ENCODE results near the gene NME4. TPM values are rescaled to one million over a fixed set of nuclear protein-coding genes. Genes with fewer than 3 reads are reported as not detected.
A peak's percentile ranks its signal among the peaks of the same experiment; 100 is the strongest.
"Not testable (repeated sequence)": the region's sequence is repeated elsewhere in the genome, so short reads cannot be mapped to it uniquely, and the experiment has no call there.

NME4 gene
- total RNA-seq, 1 donor from 2014 or later: 154 TPM

DNA sequence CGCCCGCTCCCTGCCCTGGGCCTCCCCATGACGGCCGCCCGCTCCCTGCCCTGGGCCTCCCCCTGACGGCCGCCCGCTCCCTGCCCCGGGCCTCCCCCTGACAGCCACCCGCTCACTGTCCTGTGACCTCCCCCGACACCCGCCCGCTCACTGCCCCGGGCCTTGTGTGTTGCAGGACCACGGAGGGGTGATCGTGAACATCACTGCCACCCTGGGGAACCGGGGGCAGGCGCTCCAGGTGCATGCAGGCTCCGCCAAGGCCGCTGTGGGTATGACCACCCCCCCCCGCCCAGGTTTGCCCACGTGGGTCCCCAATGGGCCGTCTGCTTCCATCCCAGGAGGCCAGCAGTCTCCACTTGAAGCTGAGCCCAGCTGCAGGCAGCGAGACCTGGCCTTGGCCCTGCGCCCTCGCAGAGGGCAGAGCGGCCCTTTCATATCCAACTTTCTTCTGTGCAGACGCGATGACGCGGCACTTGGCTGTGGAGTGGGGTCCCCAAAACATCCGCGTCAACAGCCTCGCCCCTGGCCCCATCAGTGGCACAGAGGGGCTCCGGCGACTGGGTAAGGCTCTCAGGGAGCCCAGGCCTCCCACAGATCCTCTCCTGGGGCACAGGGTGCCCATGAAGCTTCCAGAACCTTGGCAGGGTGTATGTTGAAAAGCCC lies 13.6 kb downstream of the NME4 start:
- Mint-ChIP-seq H3K9me3 (ENCODE audit: low read depth) (no peaks in the 10 kb centered on the region), H3K27me3 (no peaks in the 10 kb centered on the region), H3K27ac (no peak overlapping the region), H3K36me3 (ENCODE audit: insufficient read depth) (peaks cover 1% of the 10 kb centered on the region), H3K4me3 (ENCODE audit: low read depth) (no peak overlapping the region), H3K4me1 (ENCODE audit: low read depth) (no peaks in the 10 kb centered on the region)
- no peak for DNase-seq (ENCODE audit: low spot score, unreplicated experiment)
- TF ChIP-seq, protein P1, sequence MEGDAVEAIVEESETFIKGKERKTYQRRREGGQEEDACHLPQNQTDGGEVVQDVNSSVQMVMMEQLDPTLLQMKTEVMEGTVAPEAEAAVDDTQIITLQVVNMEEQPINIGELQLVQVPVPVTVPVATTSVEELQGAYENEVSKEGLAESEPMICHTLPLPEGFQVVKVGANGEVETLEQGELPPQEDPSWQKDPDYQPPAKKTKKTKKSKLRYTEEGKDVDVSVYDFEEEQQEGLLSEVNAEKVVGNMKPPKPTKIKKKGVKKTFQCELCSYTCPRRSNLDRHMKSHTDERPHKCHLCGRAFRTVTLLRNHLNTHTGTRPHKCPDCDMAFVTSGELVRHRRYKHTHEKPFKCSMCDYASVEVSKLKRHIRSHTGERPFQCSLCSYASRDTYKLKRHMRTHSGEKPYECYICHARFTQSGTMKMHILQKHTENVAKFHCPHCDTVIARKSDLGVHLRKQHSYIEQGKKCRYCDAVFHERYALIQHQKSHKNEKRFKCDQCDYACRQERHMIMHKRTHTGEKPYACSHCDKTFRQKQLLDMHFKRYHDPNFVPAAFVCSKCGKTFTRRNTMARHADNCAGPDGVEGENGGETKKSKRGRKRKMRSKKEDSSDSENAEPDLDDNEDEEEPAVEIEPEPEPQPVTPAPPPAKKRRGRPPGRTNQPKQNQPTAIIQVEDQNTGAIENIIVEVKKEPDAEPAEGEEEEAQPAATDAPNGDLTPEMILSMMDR (IDR thresholded peaks at IDR 0.05; ENCODE audit: unreplicated experiment): no peak

DNA sequence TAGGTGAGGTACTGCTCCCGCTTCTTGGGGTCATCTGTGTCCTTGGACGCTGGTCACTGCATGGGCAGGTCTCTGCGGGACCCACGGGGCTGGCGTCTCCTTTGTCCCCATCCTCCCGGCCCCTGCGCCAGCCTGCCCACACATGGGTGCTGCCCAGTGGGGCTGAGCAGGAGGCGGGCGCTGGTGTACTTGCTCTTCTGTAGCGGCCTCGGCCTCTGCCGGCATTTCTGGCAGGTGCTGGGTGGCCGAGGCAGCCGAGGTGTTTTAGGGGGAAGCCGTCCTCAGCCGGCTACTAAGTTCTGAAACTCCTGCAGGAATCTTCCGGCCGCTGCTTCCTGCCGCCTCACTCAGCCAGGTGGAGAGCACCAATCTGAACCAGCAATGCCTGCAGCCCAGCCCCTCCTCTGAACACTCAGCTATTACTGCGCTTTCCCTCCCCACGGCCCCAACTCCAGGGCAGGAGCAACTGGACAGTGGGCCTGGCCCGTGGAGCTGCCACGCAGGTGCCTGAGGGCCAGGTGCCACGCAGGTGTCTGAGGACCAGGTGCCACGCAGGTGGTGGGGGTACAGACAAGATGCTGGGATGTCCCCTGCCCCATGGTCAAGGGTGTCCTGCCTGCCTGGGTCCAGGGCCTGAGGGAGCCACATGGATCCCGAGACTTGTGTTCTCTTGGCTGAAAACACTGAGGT lies 14.7 kb downstream of the NME4 start:
- Mint-ChIP-seq H3K9me3 (ENCODE audit: low read depth) (no peaks in the 10 kb centered on the region), H3K27ac (no peak overlapping the region), H3K36me3 (ENCODE audit: insufficient read depth) (peaks cover 1% of the 10 kb centered on the region), H3K4me1 (ENCODE audit: low read depth) (no peaks in the 10 kb centered on the region), H3K4me3 (ENCODE audit: low read depth) (no peak overlapping the region), H3K27me3 (no peaks in the 10 kb centered on the region)
- no peak for DNase-seq (ENCODE audit: low spot score, unreplicated experiment)
- TF ChIP-seq, protein P1 (IDR thresholded peaks at IDR 0.05; ENCODE audit: unreplicated experiment): no peak

DNA sequence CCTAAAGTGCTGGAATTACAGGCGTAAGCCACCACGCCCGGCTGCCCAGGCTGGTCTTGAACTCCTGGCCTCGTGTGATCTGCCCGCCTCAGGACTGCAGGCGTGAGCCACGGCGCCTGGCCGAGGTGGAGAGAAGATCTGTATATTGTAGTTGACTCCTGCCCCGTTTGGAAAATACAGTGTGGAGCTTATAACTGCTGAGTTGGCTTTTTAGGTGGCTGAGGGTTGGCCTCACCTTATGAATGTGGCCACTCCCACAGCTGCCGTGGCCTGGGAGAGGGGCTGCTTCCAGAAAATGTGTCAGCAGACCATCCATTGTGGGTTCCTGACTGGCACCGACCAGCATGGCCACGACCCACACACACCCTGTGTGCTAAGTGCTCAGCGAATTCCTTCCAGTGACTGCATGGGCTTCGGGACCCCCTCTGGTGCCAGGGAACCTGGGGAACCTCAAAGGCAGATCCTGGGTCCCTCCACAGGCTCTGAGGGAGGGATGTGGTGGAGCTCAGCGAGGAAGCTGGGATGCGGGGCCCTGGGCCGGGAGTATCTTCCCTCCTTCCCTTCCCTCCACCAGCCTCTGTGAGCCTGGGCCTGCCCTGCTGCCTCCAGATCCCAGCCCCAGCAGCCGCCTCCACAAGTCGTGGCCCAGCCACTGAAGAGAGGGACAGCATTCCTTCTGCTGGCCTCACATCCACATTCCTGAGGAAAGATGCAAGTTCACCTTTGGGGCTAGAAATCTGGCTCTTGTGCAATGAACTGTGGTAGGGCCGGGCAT lies 17.6 kb downstream of the NME4 start:
- DNase-seq (ENCODE audit: low spot score, unreplicated experiment): no peak
- no peak overlapping the region for H3K27ac Mint-ChIP-seq
- peaks cover 1% of the 10 kb centered on the region for H3K36me3 Mint-ChIP-seq (ENCODE audit: insufficient read depth)
- H3K4me1 Mint-ChIP-seq (ENCODE audit: low read depth): no peaks in the 10 kb centered on the region
- TF ChIP-seq, protein P1 (IDR thresholded peaks at IDR 0.05; ENCODE audit: unreplicated experiment): no peak
- no peaks in the 10 kb centered on the region for H3K27me3 Mint-ChIP-seq
- H3K4me3 Mint-ChIP-seq (ENCODE audit: low read depth): no peak overlapping the region
- H3K9me3 Mint-ChIP-seq (ENCODE audit: low read depth): no peaks in the 10 kb centered on the region

- H3K4me1 Mint-ChIP-seq (ENCODE audit: low read depth); H3K27me3 Mint-ChIP-seq; H3K4me3 Mint-ChIP-seq (ENCODE audit: low read depth); H3K27ac Mint-ChIP-seq; H3K9me3 Mint-ChIP-seq (ENCODE audit: low read depth); DNase-seq (ENCODE audit: low spot score, unreplicated experiment); H3K36me3 Mint-ChIP-seq (ENCODE audit: insufficient read depth): not testable (repeated sequence)
Measured at GRCh38 chr16:415170-415498, 18.1 kb downstream of the NME4 start.

GRCh38 chr16:422179-422578 lies 25.2 kb downstream of the NME4 start:
- DNase-seq (ENCODE audit: low spot score, unreplicated experiment); H3K4me3 Mint-ChIP-seq (ENCODE audit: low read depth); H3K36me3 Mint-ChIP-seq (ENCODE audit: insufficient read depth); H3K9me3 Mint-ChIP-seq (ENCODE audit: low read depth); H3K27ac Mint-ChIP-seq; H3K4me1 Mint-ChIP-seq (ENCODE audit: low read depth): not testable (repeated sequence)
- H3K27me3 Mint-ChIP-seq: peaks cover 20% of the 10 kb centered on the region

DNA sequence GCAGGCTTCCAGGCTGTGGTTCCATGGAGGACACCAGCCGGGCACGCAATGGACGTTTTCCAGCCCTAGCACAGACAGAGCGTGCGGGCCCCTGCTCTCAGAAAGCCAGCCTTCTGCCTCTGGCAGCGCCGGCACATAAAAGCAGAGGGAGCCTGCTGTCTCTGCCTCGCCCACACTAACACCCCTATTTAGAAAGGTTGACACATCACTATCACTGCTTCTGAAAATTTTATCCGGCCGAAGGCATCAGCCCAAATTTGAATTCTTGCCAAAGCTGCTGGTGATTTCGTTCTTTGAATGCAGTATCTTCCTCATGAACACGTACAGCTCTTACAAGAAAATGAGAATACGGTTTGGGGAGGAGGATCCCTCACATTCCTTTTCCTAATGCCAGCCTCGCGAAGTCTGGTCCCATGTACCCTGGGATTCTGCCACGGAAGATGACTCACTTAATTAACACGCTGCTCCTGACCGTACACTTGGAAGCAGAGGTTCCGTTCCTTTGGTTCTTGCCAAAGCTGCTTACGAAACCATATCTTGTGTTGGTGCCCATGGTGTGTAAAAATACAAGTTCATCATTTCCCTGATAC lies 27.1 kb downstream of the NME4 start:
- H3K4me1 Mint-ChIP-seq (ENCODE audit: low read depth): peaks cover 21% of the 10 kb centered on the region
- no peaks in the 10 kb centered on the region for H3K9me3 Mint-ChIP-seq (ENCODE audit: low read depth)
- TF ChIP-seq, protein P1 (IDR thresholded peaks at IDR 0.05; ENCODE audit: unreplicated experiment): no peak
- peak overlapping the region; percentile 58 for H3K4me3 Mint-ChIP-seq (ENCODE audit: low read depth)
- DNase-seq (ENCODE audit: low spot score, unreplicated experiment): no peak
- peaks cover 5% of the 10 kb centered on the region for H3K36me3 Mint-ChIP-seq (ENCODE audit: insufficient read depth)
- no peak overlapping the region for H3K27ac Mint-ChIP-seq
- peaks cover 20% of the 10 kb centered on the region for H3K27me3 Mint-ChIP-seq

Measured in progenitor cell of endocrine pancreas (in vitro differentiated cells).